HG02623 (cell line): Measurements from ENCODE around the gene AEN.

ENCODE experiments used
- ATAC-seq: cut with Tn5 transposase; IDR thresholded peaks from one replicate; pipeline ENCODE4 v1.9.1; 2021; ENCODE audit warnings: moderate library complexity; ENCODE audit not compliant: unreplicated experiment

AEN gene

DNA sequence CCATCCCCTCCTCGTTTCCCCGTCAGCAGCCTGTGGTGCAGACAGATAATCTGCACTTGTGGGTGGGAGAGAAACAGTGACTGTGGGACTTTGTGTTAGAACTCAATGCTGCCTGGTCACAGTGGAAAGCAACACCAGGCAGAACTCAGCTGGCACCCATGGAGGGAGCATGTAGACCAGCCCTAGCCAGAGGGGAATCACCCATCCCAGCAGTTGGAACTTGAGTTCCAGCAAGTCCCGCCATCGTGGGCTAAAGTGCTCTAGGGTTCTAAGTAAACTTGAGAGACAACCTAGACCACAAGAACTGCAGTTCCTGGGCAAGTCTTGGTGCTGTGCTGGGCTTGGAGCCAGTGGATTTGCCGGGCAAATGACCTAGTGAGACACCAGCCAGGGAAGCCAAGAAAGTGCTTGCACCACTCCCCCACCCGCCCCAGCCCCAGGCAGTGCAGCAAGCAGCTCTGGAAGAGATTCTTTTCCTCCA, 42.0 kb downstream of the AEN start:
- ATAC-seq, result no peak

DNA sequence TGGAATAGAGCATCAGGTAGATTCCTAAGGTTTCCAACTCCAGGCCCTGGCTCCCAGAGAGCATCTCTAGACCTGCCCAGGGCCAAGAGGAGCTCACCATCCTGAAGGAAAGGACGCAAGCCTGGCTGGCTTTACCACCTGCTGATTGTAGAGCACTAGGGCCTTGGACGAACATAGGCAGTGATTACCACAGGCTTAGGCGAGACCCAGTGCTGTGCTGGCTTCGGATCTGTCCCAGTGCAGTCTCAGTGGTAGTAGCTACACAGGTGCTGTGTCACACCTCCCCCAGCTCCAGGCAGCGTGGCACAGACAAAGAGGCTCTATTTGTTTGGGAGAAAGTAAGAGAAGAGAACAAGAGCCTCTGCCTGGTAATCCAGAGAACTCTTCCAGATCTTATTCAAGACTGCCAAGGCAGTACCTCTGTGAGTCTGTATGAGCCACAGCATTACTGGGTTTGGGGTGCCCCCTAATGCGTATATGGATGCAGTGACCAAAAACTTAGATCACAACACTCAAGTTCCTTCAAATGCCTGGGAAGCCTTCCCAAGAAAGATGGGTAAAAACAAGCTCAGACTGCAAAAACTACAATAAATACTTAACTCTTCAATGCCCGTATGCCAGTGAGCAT, 43.1 kb downstream of the AEN start:
- ATAC-seq, result peak; percentile 55

DNA sequence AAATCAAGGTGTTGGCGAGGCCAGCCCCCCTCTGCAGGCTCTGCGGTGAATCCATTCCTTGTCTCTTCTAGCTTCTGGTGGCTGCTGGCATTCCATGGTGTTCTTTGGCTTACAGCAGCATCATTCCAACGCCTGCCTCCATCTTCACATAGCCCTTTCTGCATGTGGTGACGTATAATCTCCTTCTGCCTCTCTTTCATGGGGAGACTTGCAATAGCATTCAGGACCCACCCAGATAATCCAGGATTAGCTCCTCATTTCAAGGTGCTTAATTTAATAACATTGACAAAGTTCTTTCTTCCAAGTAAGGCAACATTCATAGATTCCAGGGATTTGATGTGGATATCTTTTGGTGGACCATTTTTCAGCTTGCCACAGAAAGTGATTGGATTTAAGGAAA, 53.5 kb downstream of the AEN start:
- ATAC-seq, result no peak

DNA sequence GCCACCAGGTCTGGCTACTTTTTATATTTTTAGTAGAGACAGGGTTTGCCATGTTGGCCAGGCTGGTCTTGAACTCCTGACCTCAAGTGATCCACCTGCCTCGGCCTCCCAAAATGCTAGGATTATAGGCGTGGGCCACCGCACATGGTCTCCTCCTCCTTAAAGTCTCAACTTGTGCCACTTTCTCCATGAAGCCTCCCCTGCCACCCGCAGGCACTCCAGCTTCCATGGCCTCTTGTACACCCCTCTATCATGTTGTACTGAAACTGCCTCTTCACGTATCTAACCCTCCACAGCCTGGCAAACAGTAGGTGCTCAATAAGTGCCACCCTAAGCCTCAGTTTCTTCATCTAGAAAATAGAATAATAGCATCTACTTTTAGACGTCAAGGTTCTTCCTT, 57.6 kb downstream of the AEN start:
- no peak for ATAC-seq

DNA sequence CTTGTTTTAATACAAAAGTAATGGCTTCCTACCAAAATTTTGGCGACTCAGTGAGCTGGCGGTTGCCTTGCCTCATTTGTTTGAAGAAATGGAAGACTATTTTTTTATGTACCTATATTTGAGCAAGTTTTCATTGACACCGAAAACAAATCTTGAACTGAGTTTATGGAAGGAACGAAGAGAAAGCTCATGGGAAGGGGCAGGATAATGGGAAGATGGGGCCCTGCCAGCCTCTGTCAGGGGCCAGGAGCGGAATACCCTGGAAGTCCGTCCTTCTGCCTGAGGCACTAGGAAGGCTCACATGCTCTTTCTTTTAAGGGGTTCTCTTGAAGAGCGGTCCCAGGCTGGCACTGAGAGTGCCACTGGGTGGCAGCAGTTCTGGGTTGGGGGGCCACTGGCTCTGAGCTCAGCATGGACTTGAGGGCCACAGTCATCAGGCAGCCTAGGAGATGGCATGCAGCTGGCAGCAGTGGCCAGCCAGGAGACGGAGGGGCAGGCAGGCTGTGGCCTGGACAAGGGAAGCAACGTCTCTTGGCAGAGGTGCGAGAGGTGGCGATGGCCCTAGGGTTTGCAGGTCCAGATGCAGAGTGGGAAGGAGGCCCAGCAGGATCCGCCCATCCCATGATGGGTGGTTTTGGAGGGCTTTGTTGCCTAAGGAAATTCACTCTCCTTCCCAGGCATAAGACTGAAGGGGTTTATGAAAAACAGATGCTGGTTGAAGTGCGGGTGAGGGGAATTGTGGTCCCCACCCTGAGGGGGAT, 59.3 kb downstream of the AEN start:
- ATAC-seq, result no peak

DNA sequence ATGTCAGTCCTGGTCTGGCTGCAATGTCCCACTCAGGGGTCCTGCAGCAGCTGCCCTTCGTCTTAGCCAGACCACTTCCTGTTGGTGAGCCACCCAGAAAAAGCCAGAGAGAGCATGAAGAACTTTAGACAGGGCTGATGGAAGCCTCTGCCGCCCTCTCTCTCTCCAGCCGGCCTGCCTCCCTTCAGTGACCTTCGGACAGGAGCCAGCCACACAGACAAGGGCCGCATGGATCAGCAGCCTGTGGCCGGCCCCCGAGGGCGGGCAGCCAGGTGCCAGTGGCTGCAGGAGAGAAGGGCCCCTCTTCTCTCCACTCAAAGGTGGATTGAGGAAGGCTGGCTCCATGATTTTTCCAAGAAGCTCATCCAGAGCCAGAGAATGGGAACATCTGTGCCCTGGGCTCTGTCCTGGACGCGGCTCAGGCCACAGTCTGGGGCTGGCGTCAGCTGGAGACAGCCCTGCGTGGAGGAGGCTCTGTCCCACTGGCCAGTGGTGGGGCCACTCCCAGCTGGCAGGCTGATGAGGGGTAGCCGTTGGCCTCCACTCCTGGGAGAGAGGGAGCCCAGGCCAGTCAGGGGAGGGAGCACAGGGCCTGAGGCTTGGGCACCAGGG, 60.6 kb downstream of the AEN start:
- ATAC-seq, result no peak
